GM23338 (cell line): Measurements from ENCODE around the gene NTRK3. TPM values are rescaled to one million over a fixed set of nuclear protein-coding genes. Genes with fewer than 3 reads are reported as not detected.

Experiments
- ATAC-seq: fragments of 200-7000 bp; cut with Tn5 transposase; 3 replicates; pipeline ENCODE4 v1.9.1; 2020
- DNase-seq: peaks from one replicate; pipeline ENCODE4 v3.0.0-alpha.2; 2015; ENCODE audit warnings: low spot score
- H2AFZ ChIP-seq: fragments of 200-600 bp; sonication (generic); 2 replicates; pipeline ENCODE4 v1.8.0; 2016; ENCODE audit warnings: antibody characterized with exemption, mild to moderate bottlenecking, moderate library complexity
- H3F3A ChIP-seq: fragments of 200-600 bp; sonication (generic); replicated peaks from 2 replicates; pipeline ENCODE4 v1.8.0; 2017; ENCODE audit warnings: antibody characterized with exemption, mixed run types, low read depth
- H3K27ac ChIP-seq: fragments of 200-600 bp; sonication (generic); 2 replicates; pipeline ENCODE4 v1.6.1; 2016; ENCODE audit warnings: low read depth
- H3K27me3 ChIP-seq: fragments of 200-600 bp; sonication (generic); 2 replicates; pipeline ENCODE4 v1.8.0; 2016; ENCODE audit warnings: mild to moderate bottlenecking, mixed run types, moderate library complexity; ENCODE audit not compliant: insufficient read depth
- H3K36me3 ChIP-seq: fragments of 200-600 bp; sonication (generic); 2 replicates; pipeline ENCODE4 v1.8.0; 2016; ENCODE audit warnings: mild to moderate bottlenecking; ENCODE audit not compliant: insufficient read depth
- H3K4me1 ChIP-seq: fragments of 200-600 bp; sonication (generic); 2 replicates; pipeline ENCODE4 v1.8.0; 2016; ENCODE audit warnings: mild to moderate bottlenecking, moderate library complexity; ENCODE audit not compliant: insufficient read depth
- H3K4me2 ChIP-seq: fragments of 200-600 bp; sonication (generic); 2 replicates; pipeline ENCODE4 v1.7.1; 2017; ENCODE audit warnings: mixed run types
- H3K4me3 ChIP-seq: fragments of 200-600 bp; sonication (generic); 2 replicates; pipeline ENCODE4 v1.6.1; 2016; ENCODE audit warnings: mixed run types
- H3K79me2 ChIP-seq: fragments of 200-600 bp; sonication (generic); replicated peaks from 2 replicates; pipeline ENCODE4 v1.8.0; 2017; ENCODE audit warnings: mild to moderate bottlenecking; ENCODE audit not compliant: insufficient read depth
- H3K9me2 ChIP-seq: fragments of 200-600 bp; sonication (generic); 2 replicates; pipeline ENCODE4 v1.8.0; 2017; ENCODE audit not compliant: insufficient read depth
- H4K20me1 ChIP-seq: fragments of 200-600 bp; sonication (generic); replicated peaks from 2 replicates; pipeline ENCODE4 v1.8.0; 2017; ENCODE audit warnings: mild to moderate bottlenecking; ENCODE audit not compliant: insufficient read depth
- H3K27ac Mint-ChIP-seq: 2 replicates; pipeline ENCODE4 v1.8.0; 2020; ENCODE audit warnings: inconsistent platforms, mild to moderate bottlenecking, moderate library complexity, mixed read lengths
- H3K27me3 Mint-ChIP-seq: 3 replicates; pipeline ENCODE4 v1.8.0; 2022; ENCODE audit warnings: low read depth, mild to moderate bottlenecking, moderate library complexity, mixed read lengths, inconsistent platforms; ENCODE audit not compliant: insufficient read depth, poor library complexity
- H3K36me3 Mint-ChIP-seq: 3 replicates; pipeline ENCODE4 v1.8.0; 2021; ENCODE audit warnings: low read depth, mild to moderate bottlenecking, inconsistent platforms, moderate library complexity, mixed read lengths
- H3K4me1 Mint-ChIP-seq: 3 replicates; pipeline ENCODE4 v1.8.0; 2020; ENCODE audit warnings: mild to moderate bottlenecking, inconsistent platforms, mixed read lengths
- H3K4me3 Mint-ChIP-seq: 3 replicates; pipeline ENCODE4 v1.8.0; 2021; ENCODE audit warnings: moderate library complexity, mild to moderate bottlenecking, inconsistent platforms, mixed read lengths
- H3K9me3 Mint-ChIP-seq: 3 replicates; pipeline ENCODE4 v1.8.0; 2020; ENCODE audit warnings: moderate library complexity, mild to moderate bottlenecking, inconsistent platforms, mixed read lengths
- CREB1 ChIP-seq: fragments of 250-450 bp; sonication (Bioruptor Pico); IDR thresholded peaks from 2 replicates; pipeline ENCODE4 v1.5.0; 2020; ENCODE audit warnings: low read depth, mild to moderate bottlenecking, moderate library complexity
- CTCF ChIP-seq, 2 experiments: fragments of 200-600 bp in 1 of 2; sonication (generic) in 1 of 2; conservative IDR thresholded peaks; 2 replicates each; pipeline versions ENCODE4 v1.5.1 to v1.6.1; 2016 to 2017; ENCODE audit warnings: antibody characterized with exemption in 2 of 2, low read depth in 2 of 2, mild to moderate bottlenecking in 2 of 2, moderate library complexity in 1 of 2
- ETS1 ChIP-seq: IDR thresholded peaks from 2 replicates; pipeline ENCODE4 v1.6.1; 2016; ENCODE audit warnings: antibody characterized with exemption
- EZH2 ChIP-seq: fragments of 200-600 bp; sonication (generic); IDR thresholded peaks from one replicate; pipeline ENCODE4 v1.8.0; 2017; ENCODE audit warnings: antibody characterized with exemption, mild to moderate bottlenecking, low read depth; ENCODE audit not compliant: unreplicated experiment
- EZH2phosphoT487 ChIP-seq: fragments of 200-600 bp; sonication (generic); IDR thresholded peaks from one replicate; pipeline ENCODE4 v1.8.1; 2018; ENCODE audit warnings: antibody characterized with exemption; ENCODE audit not compliant: unreplicated experiment
- JUNB ChIP-seq: IDR thresholded peaks from one replicate; pipeline ENCODE4 v1.6.1; 2016; ENCODE audit warnings: antibody characterized with exemption; ENCODE audit not compliant: unreplicated experiment
- NANOG ChIP-seq: IDR thresholded peaks from 2 replicates; pipeline ENCODE4 v1.6.1; 2016; ENCODE audit warnings: antibody characterized with exemption, borderline replicate concordance
- POLR2AphosphoS5 ChIP-seq: IDR thresholded peaks from 2 replicates; pipeline ENCODE4 v1.6.1; 2016; ENCODE audit warnings: antibody characterized with exemption, low read depth
- REST ChIP-seq: IDR thresholded peaks from one replicate; pipeline ENCODE4 v1.6.1; 2018; ENCODE audit warnings: antibody characterized with exemption; ENCODE audit not compliant: unreplicated experiment
- ZNF114 ChIP-seq: fragments of 250-450 bp; sonication (Bioruptor Pico); IDR thresholded peaks from 2 replicates; pipeline ENCODE4 v1.5.0; 2020; ENCODE audit warnings: mild to moderate bottlenecking, moderate library complexity
- ZNF331 ChIP-seq: fragments of 250-450 bp; sonication (Bioruptor Pico); IDR thresholded peaks from 2 replicates; pipeline ENCODE4 v1.5.0; 2020; ENCODE audit warnings: low read depth, mild to moderate bottlenecking, moderate library complexity
- polyA plus RNA-seq: library from polyadenylated mRNA; unstranded; fragments of >200 nt; fragmentation: Nextera tagmentation; extraction: Ambion mirVana; gene quantifications from 2 replicates; pipeline ENCODE4 v1.2.1, GENCODE V29; 2016
- total RNA-seq: library from RNA; depleted of rRNA; stranded (reverse); fragments of >200 nt; shearing (Covaris generic); gene quantifications from 2 replicates; pipeline ENCODE4 v1.2.3, GENCODE V29; 2014

NTRK3 gene
- total and polyA plus RNA-seq, 2 experiments from 2014 or later = 3.1 to 5.3 TPM

- H4K20me1 ChIP-seq = no peaks in the 10 kb centered on the region
- H3K27ac ChIP-seq = no peak overlapping the region
- TF ChIP-seq ZNF331 (CRISPR knock-in tag) = no peak
- TF ChIP-seq JUNB = no peak
- no peak for TF ChIP-seq NANOG
- TF ChIP-seq CTCF (conservative IDR thresholded peaks at IDR 0.05; ENCODE audit: low read depth in 2 of 2) = no peak
- no peak for TF ChIP-seq REST
- TF ChIP-seq ETS1 = no peak
- no peak for DNase-seq
- H3K4me2 ChIP-seq = no peak overlapping the region
- no peaks in the 10 kb centered on the region for H3K36me3 ChIP-seq
- H3K79me2 ChIP-seq = no peaks in the 10 kb centered on the region
- H2AFZ ChIP-seq = peak overlapping the region; percentile 24; the same call in 1 of the 2 replicates
- no peaks in the 10 kb centered on the region for H3F3A ChIP-seq
- H3K36me3 Mint-ChIP-seq = no peaks in the 10 kb centered on the region
- H3K4me1 Mint-ChIP-seq = no peaks in the 10 kb centered on the region
- H3K27me3 Mint-ChIP-seq = no peaks in the 10 kb centered on the region
- no peak for ATAC-seq
- H3K4me3 ChIP-seq = no peak overlapping the region
- peaks cover 12% of the 10 kb centered on the region; the same call in 1 of the 2 replicates for H3K9me2 ChIP-seq
- no peaks in the 10 kb centered on the region; the same call in 2 of the 3 replicates for H3K9me3 Mint-ChIP-seq
- no peaks in the 10 kb centered on the region for H3K27me3 ChIP-seq
- no peak overlapping the region for H3K4me3 Mint-ChIP-seq
- H3K4me1 ChIP-seq = no peaks in the 10 kb centered on the region
- no peak overlapping the region for H3K27ac Mint-ChIP-seq
These were observed 318.5 kb downstream of the NTRK3 start for GRCh38 chr15:87938031-87938430.

- no peak overlapping the region for H2AFZ ChIP-seq
- Mint-ChIP-seq H3K4me1 (no peaks in the 10 kb centered on the region; the same call in 2 of the 3 replicates), H3K27me3 (no peaks in the 10 kb centered on the region), H3K4me3 (no peak overlapping the region), H3K36me3 (no peaks in the 10 kb centered on the region), H3K9me3 (no peaks in the 10 kb centered on the region; the same call in 2 of the 3 replicates), H3K27ac (no peak overlapping the region)
- no peaks in the 10 kb centered on the region for H3K36me3 ChIP-seq
- ATAC-seq = no peak
- H3F3A ChIP-seq = no peaks in the 10 kb centered on the region
- no peaks in the 10 kb centered on the region for H3K4me1 ChIP-seq
- no peak for DNase-seq
- H3K4me3 ChIP-seq = no peak overlapping the region
- H3K27me3 ChIP-seq = no peaks in the 10 kb centered on the region
- H4K20me1 ChIP-seq = no peaks in the 10 kb centered on the region
- H3K27ac ChIP-seq = no peak overlapping the region
- peaks cover 12% of the 10 kb centered on the region; the same call in 1 of the 2 replicates for H3K9me2 ChIP-seq
- H3K79me2 ChIP-seq = no peaks in the 10 kb centered on the region
- no peak for TF ChIP-seq CTCF (conservative IDR thresholded peaks at IDR 0.05; ENCODE audit: low read depth in 2 of 2)
- TF ChIP-seq JUNB = no peak
- TF ChIP-seq ZNF114 (CRISPR knock-in tag) = no peak
- no peak for TF ChIP-seq REST
- TF ChIP-seq EZH2phosphoT487 = no peak
- no peak for TF ChIP-seq POLR2AphosphoS5
- no peak for TF ChIP-seq ZNF331 (CRISPR knock-in tag)
- no peak for TF ChIP-seq CREB1
- TF ChIP-seq EZH2 = no peak
- no peak overlapping the region for H3K4me2 ChIP-seq
These were observed 321.0 kb downstream of the NTRK3 start for GRCh38 chr15:87935583-87935982.
